Fibroblast of peridontal ligament (primary cell): ENCODE measurements around the gene FILIP1.

Experiments
- DNase-seq: peaks from one replicate; pipeline ENCODE4 v3.0.0-alpha.2; 2010; ENCODE audit errors: extremely low read depth

Gene FILIP1, protein sequence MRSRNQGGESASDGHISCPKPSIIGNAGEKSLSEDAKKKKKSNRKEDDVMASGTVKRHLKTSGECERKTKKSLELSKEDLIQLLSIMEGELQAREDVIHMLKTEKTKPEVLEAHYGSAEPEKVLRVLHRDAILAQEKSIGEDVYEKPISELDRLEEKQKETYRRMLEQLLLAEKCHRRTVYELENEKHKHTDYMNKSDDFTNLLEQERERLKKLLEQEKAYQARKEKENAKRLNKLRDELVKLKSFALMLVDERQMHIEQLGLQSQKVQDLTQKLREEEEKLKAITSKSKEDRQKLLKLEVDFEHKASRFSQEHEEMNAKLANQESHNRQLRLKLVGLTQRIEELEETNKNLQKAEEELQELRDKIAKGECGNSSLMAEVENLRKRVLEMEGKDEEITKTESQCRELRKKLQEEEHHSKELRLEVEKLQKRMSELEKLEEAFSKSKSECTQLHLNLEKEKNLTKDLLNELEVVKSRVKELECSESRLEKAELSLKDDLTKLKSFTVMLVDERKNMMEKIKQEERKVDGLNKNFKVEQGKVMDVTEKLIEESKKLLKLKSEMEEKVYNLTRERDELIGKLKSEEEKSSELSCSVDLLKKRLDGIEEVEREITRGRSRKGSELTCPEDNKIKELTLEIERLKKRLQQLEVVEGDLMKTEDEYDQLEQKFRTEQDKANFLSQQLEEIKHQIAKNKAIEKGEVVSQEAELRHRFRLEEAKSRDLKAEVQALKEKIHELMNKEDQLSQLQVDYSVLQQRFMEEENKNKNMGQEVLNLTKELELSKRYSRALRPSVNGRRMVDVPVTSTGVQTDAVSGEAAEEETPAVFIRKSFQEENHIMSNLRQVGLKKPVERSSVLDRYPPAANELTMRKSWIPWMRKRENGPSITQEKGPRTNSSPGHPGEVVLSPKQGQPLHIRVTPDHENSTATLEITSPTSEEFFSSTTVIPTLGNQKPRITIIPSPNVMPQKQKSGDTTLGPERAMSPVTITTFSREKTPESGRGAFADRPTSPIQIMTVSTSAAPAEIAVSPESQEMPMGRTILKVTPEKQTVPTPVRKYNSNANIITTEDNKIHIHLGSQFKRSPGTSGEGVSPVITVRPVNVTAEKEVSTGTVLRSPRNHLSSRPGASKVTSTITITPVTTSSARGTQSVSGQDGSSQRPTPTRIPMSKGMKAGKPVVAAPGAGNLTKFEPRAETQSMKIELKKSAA (N-terminal part only)

DNA sequence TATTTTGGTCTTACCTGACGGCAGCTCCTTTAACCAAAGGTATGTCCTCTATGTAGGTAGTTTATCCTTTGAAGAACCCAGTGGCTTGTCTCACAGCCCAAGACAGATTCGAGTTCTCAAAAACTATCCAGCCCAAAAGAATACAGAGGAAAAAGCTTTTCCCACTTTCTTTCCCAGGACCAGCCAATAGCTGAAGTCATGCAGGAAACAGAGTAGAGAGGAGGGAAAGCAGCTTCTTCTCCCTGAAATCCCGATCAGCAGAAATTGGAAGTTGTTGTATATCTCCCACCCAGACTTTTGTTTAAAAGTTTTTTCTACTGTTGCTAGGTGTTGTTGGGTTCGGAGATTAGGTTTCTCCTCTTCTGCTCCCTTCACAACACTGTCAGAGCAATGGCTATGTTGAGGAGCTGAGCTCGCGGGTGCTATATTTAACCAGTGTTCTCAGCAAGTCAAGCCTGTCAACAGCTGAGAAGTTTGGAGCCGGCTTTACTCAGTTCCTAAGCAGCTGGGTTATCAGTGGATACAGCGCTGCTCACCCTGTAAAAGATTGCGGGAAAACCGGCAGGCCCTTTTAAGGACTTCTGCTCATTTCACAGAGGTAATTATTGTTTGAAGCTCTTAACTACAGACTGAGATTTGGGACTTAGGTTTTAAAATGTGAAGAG, at the start of gene FILIP1:
FILIP1 (minus strand) TSS at position 401 of the 665 bp plus-strand sequence. CDS start 78,828 bp downstream, outside the sequence.
- DNase-seq: peak; percentile 62

GRCh38 chr6:75543311-75543710, 49.7 kb upstream of the FILIP1 start:
- no peak for DNase-seq

DNA sequence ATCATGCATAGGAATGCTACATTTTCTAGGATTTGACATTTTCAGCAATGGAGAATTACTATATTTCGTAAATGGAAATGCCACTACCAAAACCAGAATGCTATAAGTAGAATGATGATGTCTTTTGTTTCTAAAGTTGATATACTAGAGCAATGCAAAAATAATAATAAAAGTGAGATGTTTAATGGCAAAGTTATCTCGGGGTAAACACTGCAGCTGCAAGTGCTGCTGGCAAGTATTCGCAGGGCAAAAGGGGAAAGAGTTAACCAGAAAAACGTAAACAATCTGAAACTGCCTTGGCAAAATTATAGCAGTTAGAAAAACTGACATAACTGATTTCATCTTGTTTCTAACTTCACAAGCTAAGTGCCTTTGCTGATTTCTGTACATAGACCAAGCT, 45.5 kb upstream of the FILIP1 start:
- DNase-seq: peak; percentile 52

- DNase-seq: no peak
These were observed 38.9 kb upstream of the FILIP1 start for GRCh38 chr6:75532521-75532920.

GRCh38 chr6:75531174-75531573, 37.6 kb upstream of the FILIP1 start:
- DNase-seq: no peak

GRCh38 chr6:75530696-75531095, 37.1 kb upstream of the FILIP1 start:
- DNase-seq: no peak

DNA sequence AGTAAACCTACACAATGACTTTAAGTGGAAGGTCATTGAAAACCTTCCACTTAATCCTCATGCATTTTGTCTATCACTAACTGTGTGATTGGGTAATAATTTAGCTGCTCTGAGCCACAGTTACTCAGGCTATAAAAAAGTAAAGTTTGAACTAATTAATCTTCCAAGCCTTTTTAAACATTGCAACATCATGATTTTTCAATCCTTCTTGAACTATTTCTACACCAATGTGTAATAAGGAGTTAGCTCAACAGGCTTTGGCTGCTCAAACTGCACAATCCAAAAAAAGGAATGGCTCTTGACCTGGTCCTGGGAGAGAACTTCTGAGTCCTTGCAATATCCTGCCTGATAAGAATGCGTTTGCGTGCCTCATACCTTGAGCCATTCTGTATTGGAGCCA, 34.8 kb upstream of the FILIP1 start:
- DNase-seq: peak; percentile 25

- DNase-seq: peak; percentile 89
These were observed 33.0 kb upstream of the FILIP1 start for GRCh38 chr6:75526502-75527127.

DNA sequence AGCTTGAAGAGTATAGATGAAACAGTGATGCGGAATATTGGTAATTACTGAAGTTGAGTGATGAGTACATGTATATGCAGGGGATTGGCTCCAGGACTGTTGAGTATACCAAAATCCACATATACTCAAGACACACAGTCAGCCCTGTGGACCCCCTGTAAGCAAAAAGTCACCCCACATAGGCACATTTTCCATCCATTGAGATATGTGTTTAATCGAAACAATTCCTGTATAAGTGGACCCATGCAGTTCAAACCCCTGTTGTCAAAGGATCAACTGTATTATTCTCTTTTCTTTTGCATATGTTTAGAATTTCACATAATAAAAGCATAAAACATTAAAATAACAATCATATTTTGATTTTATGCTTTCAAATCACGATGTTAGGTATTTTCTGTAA, 32.1 kb upstream of the FILIP1 start:
- no peak for DNase-seq

GRCh38 chr6:75524322-75524972, 30.8 kb upstream of the FILIP1 start:
- peak; percentile 93 for DNase-seq

GRCh38 chr6:75516757-75517156, 23.2 kb upstream of the FILIP1 start:
- DNase-seq: no peak

GRCh38 chr6:75512591-75512990, 19.0 kb upstream of the FILIP1 start:
- no peak for DNase-seq

- DNase-seq: no peak
These were observed 11.8 kb upstream of the FILIP1 start for GRCh38 chr6:75505424-75505823.

DNA sequence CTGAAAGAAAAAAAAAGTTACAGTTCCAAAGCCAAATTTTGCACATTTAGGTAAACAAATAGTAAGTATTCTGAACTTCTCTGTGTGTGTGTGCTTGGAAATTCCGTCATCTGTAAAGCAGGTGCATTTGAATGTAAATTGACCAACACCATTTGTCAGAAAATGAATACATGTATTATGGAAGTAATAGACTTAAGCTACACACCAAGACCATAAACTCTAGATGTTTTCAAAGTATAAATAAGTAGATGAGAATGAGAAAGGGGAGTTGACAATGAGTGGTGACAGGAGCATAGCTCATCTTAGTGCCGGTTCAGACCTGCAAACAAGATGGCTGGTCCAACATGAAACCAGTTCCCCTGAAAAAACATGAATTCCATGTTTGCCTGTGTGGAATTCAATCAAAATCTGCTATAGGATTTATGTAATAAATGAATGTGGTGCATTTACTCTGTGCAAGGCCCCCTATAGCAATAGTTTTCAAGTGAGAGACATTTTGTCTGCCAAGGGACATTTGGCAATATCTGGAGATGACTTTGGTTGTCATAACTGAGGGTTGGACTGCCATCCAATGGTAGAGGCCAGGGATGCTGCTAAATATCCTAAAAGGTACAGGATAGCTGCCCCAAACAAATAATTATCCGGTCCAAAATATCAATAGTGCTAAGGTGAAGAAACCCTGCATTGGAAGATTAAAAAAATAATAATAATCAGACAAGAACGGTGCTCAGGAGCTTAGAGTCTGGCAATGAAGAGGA, 11.0 kb upstream of the FILIP1 start:
- DNase-seq: peak; percentile 58

DNA sequence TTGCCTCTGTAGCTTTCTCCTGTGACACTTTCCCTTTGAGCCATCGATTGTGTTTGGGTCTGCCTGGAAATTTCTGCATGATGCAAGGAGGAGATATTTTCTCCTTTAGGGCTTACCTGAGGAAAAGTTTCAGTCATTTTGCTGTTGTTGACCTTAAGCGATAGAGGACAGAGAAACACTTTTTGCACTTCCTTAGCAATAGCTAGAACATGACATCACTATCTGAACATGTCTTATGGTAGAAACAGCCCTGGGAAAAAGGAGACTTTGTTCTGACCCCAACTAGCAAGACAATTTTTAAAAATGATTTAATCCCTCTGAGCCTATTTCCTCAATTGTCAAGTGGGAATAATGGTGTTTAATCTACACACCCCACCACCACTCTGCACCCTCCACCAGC, 9.7 kb upstream of the FILIP1 start:
- no peak for DNase-seq

- DNase-seq: no peak
These were observed 9.3 kb upstream of the FILIP1 start for GRCh38 chr6:75502884-75503283.

GRCh38 chr6:75501756-75502155, 8.2 kb upstream of the FILIP1 start:
- no peak for DNase-seq

- no peak for DNase-seq
These were observed 6.0 kb upstream of the FILIP1 start for GRCh38 chr6:75499640-75500039.

- DNase-seq: no peak
These were observed 5.3 kb upstream of the FILIP1 start for GRCh38 chr6:75498862-75499261.

- DNase-seq: no peak
These were observed 4.4 kb upstream of the FILIP1 start for GRCh38 chr6:75497994-75498393.
